T follicular helper cell (primary cell): ENCODE measurements around the gene HSPA1A.
"Not testable (repeated sequence)": the region's sequence is repeated elsewhere in the genome, so short reads cannot be mapped to it uniquely, and the experiment has no call there.

ENCODE experiments used
- DNase-seq: peaks from one replicate; pipeline ENCODE4 v3.0.0-alpha.2; 2020; ENCODE audit warnings: low read depth

The HSPA1A gene

DNA sequence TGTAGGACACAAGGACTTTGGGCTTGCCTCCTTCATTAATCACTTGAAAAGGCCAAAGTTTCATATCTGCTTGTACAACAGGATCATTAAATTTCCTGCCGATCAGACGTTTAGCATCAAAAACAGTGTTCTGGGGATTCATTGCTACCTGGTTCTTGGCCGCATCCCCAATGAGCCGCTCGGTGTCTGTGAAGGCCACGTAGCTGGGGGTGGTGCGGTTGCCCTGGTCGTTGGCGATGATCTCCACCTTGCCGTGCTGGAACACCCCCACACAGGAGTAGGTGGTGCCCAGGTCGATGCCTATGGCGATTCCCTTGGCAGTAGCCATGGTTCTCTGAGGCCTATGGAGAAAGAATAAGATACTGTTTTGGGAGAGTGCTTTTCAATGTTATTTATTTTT lies 3.7 kb upstream of the HSPA1A start:
- no peak for DNase-seq

DNA sequence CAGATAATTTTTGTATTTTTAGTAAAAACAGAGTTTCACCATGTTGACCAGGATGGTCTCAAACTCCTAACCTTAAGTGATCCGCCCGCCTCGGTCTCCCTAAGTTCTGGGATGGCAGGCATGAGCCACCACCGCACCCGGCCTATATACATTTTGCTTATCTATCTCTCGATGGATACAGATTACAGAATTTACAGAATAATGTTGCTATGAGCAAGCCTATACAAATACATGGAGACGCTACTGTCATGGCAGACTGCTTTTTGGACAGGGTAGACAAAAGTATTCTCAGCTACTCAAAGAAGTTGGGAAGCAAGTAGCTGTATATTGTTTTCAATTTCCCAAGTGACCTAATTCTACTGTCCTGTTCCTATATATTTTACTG lies 1.9 kb upstream of the HSPA1A start:
- DNase-seq, result no peak

DNA sequence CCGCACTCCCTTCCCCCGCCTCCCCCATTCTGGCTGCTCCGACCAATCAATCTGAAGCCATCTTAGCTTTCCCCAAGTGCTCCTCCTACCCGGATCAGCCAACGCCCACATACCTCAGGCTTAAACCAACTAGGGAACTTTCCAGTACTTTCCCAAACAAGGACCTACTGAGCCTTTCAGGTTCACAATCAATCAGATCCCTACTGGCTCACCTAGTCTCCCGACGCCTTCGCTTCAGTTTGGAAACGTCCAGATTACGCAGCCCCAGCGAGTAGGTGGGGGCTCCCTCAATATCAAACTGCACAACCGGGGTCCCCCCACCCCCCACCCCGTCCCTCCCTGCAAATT lies 692 bp upstream of the HSPA1A start:
- peak; percentile 66 for DNase-seq

DNA sequence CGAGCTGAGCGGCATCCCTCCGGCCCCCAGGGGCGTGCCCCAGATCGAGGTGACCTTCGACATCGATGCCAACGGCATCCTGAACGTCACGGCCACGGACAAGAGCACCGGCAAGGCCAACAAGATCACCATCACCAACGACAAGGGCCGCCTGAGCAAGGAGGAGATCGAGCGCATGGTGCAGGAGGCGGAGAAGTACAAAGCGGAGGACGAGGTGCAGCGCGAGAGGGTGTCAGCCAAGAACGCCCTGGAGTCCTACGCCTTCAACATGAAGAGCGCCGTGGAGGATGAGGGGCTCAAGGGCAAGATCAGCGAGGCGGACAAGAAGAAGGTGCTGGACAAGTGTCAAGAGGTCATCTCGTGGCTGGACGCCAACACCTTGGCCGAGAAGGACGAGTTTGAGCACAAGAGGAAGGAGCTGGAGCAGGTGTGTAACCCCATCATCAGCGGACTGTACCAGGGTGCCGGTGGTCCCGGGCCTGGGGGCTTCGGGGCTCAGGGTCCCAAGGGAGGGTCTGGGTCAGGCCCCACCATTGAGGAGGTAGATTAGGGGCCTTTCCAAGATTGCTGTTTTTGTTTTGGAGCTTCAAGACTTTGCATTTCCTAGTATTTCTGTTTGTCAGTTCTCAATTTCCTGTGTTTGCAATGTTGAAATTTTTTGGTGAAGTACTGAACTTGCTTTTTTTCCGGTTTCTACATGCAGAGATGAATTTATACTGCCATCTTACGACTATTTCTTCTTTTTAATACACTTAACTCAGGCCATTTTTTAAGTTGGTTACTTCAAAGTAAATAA lies 2.0 kb downstream of the HSPA1A start:
- DNase-seq, result not testable (repeated sequence)

DNA sequence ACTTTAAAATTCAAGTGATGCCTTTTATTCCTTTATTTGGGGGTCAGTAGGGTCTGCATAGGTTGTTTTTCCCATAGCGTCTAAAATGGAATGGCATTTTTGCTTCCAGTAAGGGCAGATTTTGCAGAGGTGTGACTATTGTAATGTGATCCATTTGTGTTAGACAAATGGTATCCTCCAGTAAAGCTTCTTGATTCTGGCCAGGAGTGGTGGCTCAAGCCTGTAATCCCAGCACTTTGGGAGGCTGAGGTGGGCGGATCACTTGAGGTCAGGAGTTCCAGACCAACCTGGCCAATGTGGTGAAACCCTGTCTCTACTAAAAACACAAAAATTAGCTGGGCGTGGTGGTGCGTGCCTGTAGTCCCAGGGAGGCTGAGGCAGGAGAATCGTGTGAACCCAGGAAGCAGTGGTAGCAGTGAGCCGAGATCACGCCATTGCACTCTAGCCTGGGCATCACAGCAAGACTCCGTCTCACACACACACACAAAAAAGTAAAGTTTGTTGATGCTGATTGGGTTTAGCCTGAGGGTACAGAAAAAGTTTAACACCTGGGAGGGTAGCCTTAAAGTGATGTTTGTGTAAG lies 2.7 kb downstream of the HSPA1A start:
- not testable (repeated sequence) for DNase-seq

DNA sequence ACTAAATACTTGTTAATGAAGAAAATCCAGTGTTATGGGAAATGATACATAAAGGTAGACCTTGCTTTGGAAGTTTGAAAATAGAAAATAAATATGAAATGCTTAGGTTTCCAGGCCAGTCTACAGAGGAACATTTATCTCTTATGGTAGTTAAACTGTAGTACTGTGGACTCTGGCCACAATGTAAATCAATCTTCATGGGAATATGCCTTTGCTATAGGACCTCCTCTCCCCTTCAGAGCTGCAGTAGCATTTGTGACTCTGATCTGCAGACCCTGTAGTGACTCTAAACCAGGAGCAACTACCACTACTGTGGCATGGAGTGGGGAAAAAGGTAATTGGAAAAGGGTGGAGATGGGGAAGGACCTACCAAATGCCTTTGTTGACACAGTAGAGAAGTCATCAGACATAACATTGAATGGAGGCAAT lies 4.5 kb downstream of the HSPA1A start:
- DNase-seq, result no peak

DNA sequence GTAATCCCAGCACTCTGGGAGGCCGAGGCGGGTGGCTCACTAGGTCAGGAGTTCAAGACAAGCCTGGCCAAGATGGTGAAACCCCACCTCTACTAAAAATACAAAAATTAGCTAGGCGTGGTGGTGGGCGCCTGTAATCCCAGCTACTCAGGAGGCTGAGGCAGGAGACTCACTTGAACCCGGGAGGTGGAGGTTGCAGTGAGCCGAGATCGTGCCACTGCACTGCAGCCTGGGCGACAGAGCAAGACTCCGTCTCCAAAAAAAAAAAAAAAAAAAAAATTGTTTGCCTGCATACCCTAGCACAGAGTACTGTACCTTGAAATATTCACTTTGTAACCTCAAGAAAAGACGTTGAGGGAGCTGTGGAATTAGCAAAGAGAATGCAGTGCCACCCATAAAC lies 5.1 kb downstream of the HSPA1A start:
- DNase-seq, result not testable (repeated sequence)

DNA sequence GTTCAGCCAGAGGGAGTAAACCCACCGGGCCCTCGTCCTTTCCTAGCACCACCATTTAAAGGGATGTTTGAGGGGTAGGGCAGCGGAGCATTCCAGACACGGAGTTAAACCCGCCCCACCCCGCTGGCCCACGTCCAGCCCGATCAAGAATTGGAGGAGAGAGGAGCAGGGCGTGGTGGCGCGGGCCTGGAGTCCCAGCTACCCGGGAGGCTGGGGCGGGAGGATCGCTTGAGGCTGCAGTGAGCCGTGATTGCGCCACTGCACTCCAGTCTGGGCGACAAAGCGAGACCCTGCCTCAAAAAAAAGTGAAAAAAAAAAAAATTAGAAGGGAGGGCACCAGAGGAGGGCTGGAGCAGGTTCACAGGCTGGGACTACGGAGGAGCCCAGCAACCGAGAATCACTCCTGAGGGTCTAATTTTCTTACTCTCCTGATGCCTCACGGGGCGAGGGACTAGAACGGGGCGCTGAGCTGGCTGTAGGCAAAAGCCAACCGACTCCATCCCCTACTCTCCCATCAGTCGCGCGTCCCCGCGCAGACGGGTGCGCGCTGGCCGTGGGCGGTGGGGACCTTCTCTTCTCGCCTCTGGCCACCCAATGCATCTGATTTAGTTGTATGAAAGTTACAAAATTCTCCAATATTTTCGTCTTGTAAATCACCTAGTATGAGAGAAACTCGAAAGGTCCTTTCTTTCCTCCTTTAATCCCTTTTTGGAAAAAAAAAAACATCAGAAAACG lies 6.1 kb downstream of the HSPA1A start:
- no peak for DNase-seq

DNA sequence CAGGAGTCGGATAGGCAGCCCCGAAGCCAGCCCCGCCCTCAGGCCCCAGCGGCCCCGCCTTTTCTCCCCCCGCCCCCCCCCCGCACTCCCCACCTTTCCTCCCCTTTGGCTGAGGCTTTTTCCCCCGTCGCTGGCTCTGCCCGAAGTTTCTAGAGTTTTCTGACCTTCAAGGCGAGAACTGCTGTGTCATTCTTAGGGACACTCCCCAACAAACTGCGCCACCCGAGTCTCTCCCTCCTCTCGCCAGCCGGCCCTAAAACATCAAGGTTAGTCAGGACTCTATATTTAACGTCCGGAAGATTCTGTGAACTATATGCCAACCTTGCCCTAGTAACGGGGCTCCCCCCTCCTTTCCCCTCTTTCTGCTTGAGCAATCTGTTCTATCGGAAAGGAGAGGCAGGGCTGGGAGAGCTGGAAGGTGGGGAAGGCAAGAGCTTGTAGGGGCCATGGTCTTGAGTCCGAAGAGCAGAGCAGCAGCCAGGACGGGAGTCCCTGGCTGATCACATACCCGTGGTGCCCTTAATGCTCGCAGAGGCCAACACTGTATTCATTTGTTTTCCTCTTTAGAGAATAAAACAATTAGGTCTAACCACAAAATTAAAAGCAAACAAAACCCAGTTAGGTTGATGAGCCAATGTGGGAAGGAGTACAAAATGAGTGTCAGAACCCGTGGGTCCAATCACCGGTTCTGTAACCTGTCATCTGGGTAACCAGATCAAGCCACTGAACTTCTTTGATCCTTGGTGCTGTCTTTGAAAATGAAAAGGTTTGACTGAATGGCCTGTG lies 6.9 kb downstream of the HSPA1A start:
- DNase-seq, result peak; percentile 56

DNA sequence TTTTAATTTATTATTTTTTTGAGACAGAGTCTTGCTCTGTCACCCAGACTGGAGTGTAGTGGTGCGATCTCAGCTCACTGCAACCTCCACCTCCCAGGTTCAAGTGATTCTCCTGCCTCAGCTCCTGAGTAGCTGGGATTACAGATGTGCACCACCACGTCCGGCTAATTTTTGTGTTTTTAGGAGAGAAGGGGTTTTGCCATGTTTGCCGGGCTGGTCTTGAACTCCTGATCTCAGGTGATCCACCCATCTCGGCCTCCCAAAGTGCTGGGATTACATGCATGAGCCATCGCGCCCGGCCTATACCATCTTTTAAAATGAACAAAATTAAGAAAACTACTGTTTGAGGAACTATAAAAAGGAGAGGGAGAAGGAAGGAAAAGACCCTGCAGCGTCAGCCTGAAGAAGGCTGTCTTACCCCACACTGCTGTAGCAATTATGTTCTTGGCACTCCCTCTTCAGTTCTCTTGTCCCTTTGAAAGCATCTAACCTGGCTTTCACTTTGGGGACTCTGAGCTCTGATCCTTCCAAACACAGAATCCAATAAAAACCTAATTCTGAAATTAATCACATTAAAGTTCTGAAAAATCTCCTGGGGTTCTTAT lies 8.4 kb downstream of the HSPA1A start:
- DNase-seq, result not testable (repeated sequence)

DNA sequence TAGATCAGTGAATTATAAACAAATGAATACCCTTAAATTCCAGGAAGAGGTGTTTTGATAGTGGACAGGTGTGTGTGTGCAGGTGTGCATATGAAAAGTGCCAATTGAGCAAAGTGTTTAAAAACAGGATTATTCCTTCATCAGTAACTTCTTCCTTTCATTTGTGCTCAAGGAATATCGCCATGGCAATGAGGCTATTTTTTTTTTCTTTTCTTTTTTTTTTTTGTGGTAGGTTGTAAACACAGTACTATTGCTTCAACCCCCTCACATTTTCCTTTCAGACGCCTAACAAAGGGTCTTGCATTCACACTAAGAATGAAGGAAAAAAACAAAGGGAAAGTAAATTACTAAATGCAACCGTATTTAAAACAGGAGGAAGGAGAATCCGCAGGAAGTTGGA lies 10.2 kb downstream of the HSPA1A start:
- DNase-seq, result no peak

DNA sequence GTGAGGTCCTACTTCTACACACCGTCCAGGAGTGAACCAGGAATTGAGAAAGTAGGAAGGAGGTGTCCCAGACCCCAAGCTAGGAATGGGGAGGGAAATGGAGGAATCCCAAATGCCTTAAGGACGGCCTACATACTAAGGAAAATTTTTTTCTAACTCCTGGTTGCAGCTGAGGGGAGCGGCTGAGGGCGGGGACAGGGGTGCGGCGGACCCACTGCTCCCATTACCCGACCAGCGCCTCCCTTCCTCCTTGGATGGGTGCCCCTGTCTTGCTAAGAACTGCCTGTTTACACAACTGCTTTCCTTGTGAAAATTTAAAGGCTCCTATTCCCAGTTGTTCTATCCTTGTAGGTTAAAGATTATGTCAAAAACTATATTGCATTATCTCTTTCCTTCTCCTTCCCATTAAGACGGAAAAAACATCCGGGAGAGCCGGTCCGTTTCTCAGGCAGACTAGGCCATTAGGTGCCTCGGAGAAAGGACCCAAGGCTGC lies 11.5 kb downstream of the HSPA1A start:
- DNase-seq, result no peak

DNA sequence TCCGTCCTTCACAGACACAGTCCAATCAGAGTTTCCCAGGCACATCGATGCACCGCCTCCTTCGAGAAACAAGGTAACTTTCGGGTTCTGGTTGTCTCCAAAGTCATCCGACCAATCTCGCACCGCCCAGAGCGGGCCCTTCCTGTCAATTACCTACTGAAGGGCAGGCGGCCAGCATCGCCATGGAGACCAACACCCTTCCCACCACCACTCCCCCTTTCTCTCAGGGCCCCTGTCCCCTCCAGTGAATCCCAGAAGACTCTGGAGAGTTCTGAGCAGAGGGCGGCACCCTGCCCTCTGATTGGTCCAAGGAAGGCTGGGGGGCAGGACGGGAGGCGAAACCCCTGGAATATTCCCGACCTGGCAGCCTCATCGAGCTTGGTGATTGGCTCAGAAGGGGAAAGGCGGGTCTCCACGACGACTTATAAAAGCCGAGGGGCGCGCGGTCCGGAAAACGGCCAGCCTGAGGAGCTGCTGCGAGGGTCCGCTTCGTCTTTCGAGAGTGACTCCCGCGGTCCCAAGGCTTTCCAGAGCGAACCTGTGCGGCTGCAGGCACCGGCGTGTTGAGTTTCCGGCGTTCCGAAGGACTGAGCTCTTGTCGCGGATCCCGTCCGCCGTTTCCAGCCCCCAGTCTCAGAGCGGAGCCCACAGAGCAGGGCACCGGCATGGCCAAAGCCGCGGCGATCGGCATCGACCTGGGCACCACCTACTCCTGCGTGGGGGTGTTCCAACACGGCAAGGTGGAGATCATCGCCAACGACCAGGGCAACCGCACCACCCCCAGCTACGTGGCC lies 12.1 kb downstream of the HSPA1A start, which contains the start of gene HSPA1B:
HSPA1B (plus strand) TSS at position 453 of the 794 bp plus-strand sequence; CDS start at position 666, 213 bp downstream.
- peak; percentile 74 for DNase-seq

DNA sequence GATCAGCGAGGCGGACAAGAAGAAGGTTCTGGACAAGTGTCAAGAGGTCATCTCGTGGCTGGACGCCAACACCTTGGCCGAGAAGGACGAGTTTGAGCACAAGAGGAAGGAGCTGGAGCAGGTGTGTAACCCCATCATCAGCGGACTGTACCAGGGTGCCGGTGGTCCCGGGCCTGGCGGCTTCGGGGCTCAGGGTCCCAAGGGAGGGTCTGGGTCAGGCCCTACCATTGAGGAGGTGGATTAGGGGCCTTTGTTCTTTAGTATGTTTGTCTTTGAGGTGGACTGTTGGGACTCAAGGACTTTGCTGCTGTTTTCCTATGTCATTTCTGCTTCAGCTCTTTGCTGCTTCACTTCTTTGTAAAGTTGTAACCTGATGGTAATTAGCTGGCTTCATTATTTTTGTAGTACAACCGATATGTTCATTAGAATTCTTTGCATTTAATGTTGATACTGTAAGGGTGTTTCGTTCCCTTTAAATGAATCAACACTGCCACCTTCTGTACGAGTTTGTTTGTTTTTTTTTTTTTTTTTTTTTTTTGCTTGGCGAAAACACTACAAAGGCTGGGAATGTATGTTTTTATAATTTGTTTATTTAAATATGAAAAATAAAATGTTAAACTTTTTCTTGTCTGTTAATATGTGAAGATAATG lies 14.4 kb downstream of the HSPA1A start:
- no peak for DNase-seq

DNA sequence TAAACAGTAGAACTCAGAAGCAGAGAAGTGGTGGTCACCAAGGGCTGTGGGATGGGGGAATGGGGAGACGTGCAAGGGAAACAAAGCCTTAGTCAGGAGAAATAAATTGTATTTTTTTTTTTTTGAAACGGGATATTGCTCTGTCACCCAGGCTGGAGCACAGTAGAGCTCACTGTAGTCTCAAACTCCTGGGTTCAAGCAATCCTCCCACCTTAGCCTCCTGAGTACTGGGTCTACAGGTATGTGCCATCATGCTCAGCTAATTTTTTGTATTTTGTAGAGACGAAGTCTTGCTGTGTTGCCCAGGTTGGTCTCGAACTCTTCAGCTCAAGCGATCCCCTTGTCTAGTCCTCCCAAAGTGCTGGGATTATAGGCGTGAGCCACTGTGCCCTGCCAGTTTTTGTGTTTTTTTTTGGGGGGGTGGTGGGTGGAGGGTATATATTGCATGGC lies 15.6 kb downstream of the HSPA1A start:
- no peak for DNase-seq

DNA sequence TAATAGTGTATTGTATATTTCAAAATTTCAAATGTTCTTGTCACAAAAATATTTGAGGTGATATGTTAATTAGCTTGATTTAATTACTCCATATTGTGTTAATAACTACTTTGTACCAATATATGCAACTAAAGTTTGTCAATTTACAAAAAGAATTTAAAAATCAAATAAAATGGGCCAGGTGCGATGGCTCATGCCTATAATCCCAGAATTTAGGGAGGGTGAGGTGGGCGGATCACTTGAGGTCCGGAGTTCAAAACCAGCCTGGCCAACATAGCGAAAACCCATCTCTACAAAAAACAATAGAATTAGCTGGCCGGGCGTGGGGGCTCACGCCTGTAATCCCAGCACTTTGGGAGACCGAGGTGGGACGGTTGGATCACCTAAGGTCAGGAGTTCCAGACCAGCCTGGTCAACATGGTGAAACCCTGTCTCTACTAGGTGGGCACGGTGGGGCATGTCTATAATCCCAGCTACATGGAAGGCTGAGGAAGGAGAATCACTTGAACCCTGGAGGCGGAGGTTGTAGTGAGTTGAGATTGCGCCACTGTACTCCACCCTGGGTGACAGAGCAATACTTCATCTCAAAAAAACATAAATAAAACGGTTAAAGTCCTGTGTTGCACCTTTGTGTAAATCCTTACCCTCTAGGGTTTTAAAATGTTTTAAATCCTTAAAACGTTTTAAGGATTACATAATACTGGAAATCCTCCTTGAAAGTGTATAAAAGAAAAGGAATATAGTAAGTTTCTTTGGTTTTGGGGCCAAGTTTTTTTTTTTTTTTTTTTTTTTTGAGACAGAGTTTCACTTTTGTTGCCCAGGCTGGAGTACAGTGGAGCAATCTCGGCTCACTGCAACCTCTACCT lies 16.2 kb downstream of the HSPA1A start:
- DNase-seq, result no peak

DNA sequence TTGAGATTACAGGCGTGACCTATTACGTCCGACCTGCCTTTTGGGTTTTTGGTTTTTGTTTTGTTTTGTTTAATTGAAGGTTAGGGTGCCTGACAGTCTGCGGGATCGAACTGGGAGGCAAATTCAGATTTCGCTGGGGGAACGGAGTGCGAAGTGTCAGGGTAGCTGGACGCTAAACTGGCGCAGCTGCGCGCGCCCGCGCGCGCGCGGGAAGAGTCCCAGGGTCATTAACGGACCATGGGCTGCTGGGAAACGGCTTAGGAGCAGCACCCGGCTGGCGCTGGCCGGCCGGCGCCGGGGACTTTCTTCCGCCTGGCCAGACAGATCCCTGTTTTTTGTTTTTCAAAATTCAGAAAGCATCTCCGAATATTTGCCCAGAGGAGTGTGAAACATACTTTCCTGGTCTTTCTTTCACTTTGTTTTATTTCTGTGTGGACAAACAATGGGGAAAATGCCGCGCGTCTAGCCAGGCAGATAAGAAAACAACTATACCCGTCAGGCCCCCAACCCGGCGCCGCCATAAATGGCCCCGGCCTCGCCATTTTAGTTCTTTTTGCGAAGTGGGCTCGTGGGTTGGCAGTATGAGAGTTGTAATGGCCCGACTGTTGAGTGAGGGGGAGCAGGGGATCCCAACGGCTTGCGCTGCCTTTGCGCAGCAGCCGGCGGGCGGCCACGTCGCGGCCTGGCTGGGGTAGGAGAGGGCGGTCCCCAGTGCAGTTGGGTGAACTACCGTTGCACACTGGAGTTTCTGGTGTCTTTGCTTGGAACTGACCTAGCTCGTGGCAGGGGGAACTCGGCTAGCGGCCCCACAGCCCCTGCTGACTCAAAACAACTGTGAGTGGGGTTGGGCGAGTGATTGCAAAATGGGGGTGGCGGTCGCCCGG lies 19.3 kb downstream of the HSPA1A start:
- peak; percentile 70 for DNase-seq

DNA sequence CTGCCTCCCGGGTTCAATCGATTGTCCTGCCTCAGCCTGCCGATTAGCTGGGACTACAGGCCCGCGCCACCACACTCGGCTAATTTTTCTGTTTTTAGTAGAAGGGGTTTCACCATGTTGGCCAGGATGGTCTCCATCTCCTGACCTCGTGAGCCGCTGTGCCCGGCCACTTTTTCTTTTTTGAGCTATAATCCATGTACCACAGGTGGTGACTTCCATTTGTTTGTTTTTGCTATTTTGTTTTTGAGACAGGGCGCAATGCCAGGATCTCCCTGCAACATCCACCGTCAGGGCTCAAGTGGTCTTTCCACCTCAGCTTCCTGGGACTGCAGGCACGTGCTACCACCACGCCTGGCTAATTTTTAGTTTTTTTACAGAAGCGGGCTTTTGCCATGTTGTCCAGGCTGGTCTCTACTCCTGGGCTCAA lies 20.7 kb downstream of the HSPA1A start:
- no peak for DNase-seq
